Mammary epithelial cell (primary cell): ENCODE results near the gene TBRG1.

Experiments
- EZH2 ChIP-seq: IDR thresholded peaks from 2 replicates; pipeline ENCODE4 v1.6.1; 2012; ENCODE audit warnings: low read length, inconsistent platforms, borderline replicate concordance
- TF ChIP-seq, protein P1 (sequence below), 2 donors: IDR thresholded peaks in 1 of 2; conservative IDR thresholded peaks in 1 of 2; 2 replicates each; pipeline ENCODE4 v1.5.1; 2011 to 2012; ENCODE audit warnings: inconsistent platforms in 2 of 2, low read length in 2 of 2, mild to moderate bottlenecking in 2 of 2, control low read depth in 1 of 2, low read depth in 1 of 2; ENCODE audit not compliant: insufficient read depth in 1 of 2; ENCODE audit errors: extremely low read depth in 1 of 2

DNA sequence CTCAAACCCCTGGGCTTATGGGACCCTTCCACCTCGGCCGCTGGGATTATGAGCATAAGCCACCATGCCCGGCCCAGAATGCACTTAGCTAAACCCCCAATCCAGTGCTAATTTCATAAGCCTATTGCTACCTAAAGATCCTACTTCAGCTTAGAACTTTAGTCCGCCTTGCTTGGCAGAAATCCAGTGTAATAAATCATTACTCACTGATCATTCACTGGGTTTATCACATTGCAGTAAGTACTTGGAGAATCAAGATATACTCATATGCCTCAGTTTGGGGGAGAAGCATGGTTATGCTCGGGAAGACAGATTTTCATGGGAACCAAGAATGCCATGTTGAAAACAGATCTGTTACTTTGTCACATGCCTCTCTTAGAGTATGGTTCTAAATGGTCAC, 3.8 kb upstream of the TBRG1 start:
- no peak for TF ChIP-seq EZH2
- TF ChIP-seq, protein P1, sequence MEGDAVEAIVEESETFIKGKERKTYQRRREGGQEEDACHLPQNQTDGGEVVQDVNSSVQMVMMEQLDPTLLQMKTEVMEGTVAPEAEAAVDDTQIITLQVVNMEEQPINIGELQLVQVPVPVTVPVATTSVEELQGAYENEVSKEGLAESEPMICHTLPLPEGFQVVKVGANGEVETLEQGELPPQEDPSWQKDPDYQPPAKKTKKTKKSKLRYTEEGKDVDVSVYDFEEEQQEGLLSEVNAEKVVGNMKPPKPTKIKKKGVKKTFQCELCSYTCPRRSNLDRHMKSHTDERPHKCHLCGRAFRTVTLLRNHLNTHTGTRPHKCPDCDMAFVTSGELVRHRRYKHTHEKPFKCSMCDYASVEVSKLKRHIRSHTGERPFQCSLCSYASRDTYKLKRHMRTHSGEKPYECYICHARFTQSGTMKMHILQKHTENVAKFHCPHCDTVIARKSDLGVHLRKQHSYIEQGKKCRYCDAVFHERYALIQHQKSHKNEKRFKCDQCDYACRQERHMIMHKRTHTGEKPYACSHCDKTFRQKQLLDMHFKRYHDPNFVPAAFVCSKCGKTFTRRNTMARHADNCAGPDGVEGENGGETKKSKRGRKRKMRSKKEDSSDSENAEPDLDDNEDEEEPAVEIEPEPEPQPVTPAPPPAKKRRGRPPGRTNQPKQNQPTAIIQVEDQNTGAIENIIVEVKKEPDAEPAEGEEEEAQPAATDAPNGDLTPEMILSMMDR (conservative IDR thresholded peaks at IDR 0.05 in 1 of 2, IDR thresholded peaks at IDR 0.05 in 1 of 2; ENCODE audit: extremely low read depth in 1 of 2, insufficient read depth in 1 of 2, low read depth in 1 of 2, low read length in 2 of 2) = no peak
